ENCODE results near the gene PMS1. TPM values are rescaled to one million over a fixed set of nuclear protein-coding genes. Genes with fewer than 3 reads are reported as not detected.
"Not testable (repeated sequence)": the region's sequence is repeated elsewhere in the genome, so short reads cannot be mapped to it uniquely, and the experiment has no call there.

The PMS1 gene
- total RNA-seq = 17.8 TPM

- no peaks in the 10 kb centered on the region for H3K27me3 ChIP-seq (ENCODE audit: insufficient read depth, low read length)
- H3K4me3 ChIP-seq (ENCODE audit: low read length) = peak within 1 kb of the TSS; percentile 74
- H3K9me3 ChIP-seq (ENCODE audit: low read depth, low read length) = no peaks in the 10 kb centered on the region
- peaks cover 30% of the 10 kb centered on the region for H3K4me1 ChIP-seq (ENCODE audit: insufficient read depth, low read length)
Measured at GRCh38 chr2:189783927-189784867, at the start of gene PMS1, which contains the start of gene ORMDL1. TSS of gene PMS1 (plus strand) at chr2:189784450. CDS start at chr2:189791810, 7,360 bp downstream. TSS of gene ORMDL1 (minus strand) at chr2:189784339. CDS start at chr2:189782595, 1,744 bp downstream.

- Histone ChIP-seq H3K4me1 (ENCODE audit: insufficient read depth, low read length) (no peaks in the 10 kb centered on the region), H3K4me3 (ENCODE audit: low read length) (no peak overlapping the region), H3K27me3 (ENCODE audit: insufficient read depth, low read length) (no peaks in the 10 kb centered on the region), H3K9me3 (ENCODE audit: low read depth, low read length) (no peaks in the 10 kb centered on the region)
Measured at GRCh38 chr2:189751080-189751658, 33.1 kb upstream of the PMS1 start.

DNA sequence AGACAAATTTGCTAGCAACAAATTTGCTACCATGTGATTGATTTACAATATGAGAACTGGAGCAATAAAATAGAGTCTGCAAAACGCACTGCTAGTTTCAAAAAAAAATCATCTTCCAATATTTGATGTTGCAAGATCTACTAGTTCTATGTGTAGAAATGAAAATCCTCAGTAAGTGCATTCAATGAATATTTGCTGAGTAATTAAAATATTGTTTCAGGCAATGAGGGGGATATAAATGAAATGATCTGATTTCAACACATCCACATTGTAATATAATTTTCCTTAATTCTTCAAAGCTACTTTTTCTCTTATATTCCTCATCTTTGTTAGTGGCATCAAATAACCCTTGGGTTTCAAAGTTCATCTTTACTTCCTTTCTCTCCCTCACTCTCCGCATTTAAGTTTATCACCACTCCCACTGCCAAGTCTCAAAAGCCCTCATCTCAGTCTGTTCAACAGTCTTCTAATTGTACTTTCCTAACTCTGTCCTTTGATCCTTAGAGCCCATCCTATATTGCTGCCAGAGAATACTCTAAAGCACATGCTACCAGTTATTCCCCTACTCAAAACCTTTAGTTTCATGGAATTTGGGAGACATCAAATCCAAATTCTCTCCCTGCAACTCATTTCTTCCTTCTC lies 27.8 kb upstream of the PMS1 start:
- H3K4me3 ChIP-seq (ENCODE audit: low read length) = no peak overlapping the region
- H3K9me3 ChIP-seq (ENCODE audit: low read depth, low read length) = no peaks in the 10 kb centered on the region
- no peaks in the 10 kb centered on the region for H3K4me1 ChIP-seq (ENCODE audit: insufficient read depth, low read length)
- H3K27me3 ChIP-seq (ENCODE audit: insufficient read depth, low read length) = no peaks in the 10 kb centered on the region

DNA sequence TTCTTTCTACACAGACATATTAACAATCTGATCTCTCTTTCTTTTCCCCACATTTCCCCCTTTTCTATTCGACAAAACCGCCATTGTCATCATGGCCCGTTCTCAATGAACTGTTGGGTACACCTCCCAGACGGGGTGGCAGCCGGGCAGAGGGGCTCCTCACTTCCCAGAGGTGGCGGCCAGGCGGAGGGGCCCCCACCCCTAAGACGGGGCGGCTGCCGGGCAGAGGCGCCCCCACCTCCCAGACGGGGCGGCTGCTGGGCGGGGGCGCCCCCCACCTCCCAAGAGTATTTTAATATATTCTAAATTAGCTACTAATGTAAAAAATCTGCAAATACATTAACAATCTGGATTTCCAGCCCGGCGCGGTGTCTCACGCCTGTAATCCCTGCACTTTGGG lies 24.1 kb upstream of the PMS1 start:
- H3K4me3 ChIP-seq (ENCODE audit: low read length) = not testable (repeated sequence)
- peaks cover 11% of the 10 kb centered on the region for H3K4me1 ChIP-seq (ENCODE audit: insufficient read depth, low read length)

GRCh38 chr2:189762229-189762550 lies 22.1 kb upstream of the PMS1 start:
- Histone ChIP-seq H3K9me3 (ENCODE audit: low read depth, low read length) (no peaks in the 10 kb centered on the region), H3K4me3 (ENCODE audit: low read length) (peak overlapping the region; percentile 98), H3K4me1 (ENCODE audit: insufficient read depth, low read length) (peaks cover 11% of the 10 kb centered on the region), H3K27me3 (ENCODE audit: insufficient read depth, low read length) (no peaks in the 10 kb centered on the region)

More for the DNA sequence above, 24.1 kb upstream of the PMS1 start:
- H3K27me3 ChIP-seq (ENCODE audit: insufficient read depth, low read length); H3K9me3 ChIP-seq (ENCODE audit: low read depth, low read length): not testable (repeated sequence)

- Histone ChIP-seq H3K27me3 (ENCODE audit: insufficient read depth, low read length) (no peaks in the 10 kb centered on the region), H3K9me3 (ENCODE audit: low read depth, low read length) (no peaks in the 10 kb centered on the region), H3K4me1 (ENCODE audit: insufficient read depth, low read length) (peaks cover 11% of the 10 kb centered on the region), H3K4me3 (ENCODE audit: low read length) (peak within 1 kb of the TSS; percentile 98)
Measured at GRCh38 chr2:189762551-189763298, 21.5 kb upstream of the PMS1 start, which contains the start of gene OSGEPL1. TSS of gene OSGEPL1 (minus strand) at chr2:189762792. CDS start at chr2:189761640, 1,152 bp downstream.

DNA sequence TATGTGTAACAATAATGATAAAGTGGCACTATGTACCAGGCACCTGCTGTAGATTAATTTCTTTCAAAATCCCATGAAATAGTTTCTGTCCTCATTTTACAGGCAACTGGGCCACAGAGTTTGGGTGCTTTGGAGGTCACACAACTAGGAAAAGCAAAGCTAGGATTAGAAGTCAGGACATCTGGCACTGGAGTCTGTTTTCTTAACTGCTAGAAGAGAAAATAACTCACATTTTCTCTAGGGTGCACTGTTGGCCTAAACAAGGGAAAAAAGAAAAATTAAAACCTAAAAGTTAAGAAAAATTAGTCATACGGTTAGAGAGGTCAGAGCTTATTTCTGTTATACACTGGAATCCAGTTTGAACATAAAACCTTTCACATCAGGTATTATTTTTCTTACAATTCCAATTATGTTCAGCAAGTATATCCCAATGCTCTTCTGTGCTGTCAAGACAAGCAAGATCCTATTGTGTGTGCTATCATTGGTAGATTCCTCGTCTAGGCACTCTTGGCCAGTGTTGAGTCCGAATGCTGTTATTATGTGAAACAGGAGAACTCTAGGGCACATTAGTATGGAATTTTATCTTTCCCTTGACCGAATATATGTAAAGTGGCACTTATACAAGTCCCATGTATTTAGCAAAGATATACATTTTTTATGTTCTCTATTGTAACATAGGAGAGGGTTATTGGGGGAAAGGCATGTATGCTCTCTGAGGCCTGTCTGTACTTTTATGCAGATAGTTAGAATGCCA lies 20.2 kb upstream of the PMS1 start:
- Histone ChIP-seq H3K4me3 (ENCODE audit: low read length) (no peak overlapping the region), H3K27me3 (ENCODE audit: insufficient read depth, low read length) (no peaks in the 10 kb centered on the region), H3K4me1 (ENCODE audit: insufficient read depth, low read length) (peaks cover 11% of the 10 kb centered on the region), H3K9me3 (ENCODE audit: low read depth, low read length) (no peaks in the 10 kb centered on the region)

GRCh38 chr2:189770590-189771322 lies 13.5 kb upstream of the PMS1 start:
- H3K4me1 ChIP-seq (ENCODE audit: insufficient read depth, low read length) = no peaks in the 10 kb centered on the region
- no peak overlapping the region for H3K4me3 ChIP-seq (ENCODE audit: low read length)
- H3K27me3 ChIP-seq (ENCODE audit: insufficient read depth, low read length) = no peaks in the 10 kb centered on the region
- no peaks in the 10 kb centered on the region for H3K9me3 ChIP-seq (ENCODE audit: low read depth, low read length)

GRCh38 chr2:189772212-189772611 lies 12.0 kb upstream of the PMS1 start:
- Histone ChIP-seq H3K4me1 (ENCODE audit: insufficient read depth, low read length) (no peaks in the 10 kb centered on the region), H3K9me3 (ENCODE audit: low read depth, low read length) (no peaks in the 10 kb centered on the region), H3K27me3 (ENCODE audit: insufficient read depth, low read length) (no peaks in the 10 kb centered on the region), H3K4me3 (ENCODE audit: low read length) (no peak overlapping the region)

- no peak overlapping the region for H3K4me3 ChIP-seq (ENCODE audit: low read length)
- peaks cover 30% of the 10 kb centered on the region for H3K4me1 ChIP-seq (ENCODE audit: insufficient read depth, low read length)
- no peaks in the 10 kb centered on the region for H3K27me3 ChIP-seq (ENCODE audit: insufficient read depth, low read length)
- no peaks in the 10 kb centered on the region for H3K9me3 ChIP-seq (ENCODE audit: low read depth, low read length)
Measured at GRCh38 chr2:189782221-189782671, 2.0 kb upstream of the PMS1 start.

DNA sequence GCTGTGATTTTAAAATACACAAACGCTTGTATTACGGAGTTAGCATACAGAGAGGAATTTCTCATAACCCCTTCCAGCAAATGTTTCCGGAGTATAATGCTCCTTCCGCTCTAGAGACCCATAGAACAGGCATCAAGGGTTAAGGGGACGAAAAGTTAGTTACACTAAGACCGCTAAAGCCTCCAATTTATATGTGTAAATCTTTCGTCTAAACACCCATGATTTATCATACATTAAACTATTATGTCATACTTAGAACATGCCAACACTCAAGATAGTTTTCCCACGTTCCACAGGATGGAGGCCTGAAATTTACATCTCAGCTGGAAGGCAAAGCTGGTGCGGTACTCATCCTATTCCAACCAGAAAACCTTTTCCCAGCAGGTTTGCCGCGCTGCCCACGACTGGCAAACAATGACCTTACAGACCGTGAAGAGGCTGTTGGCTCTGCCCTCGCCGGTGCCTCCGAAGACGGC lies 761 bp upstream of the PMS1 start:
- no peaks in the 10 kb centered on the region for H3K9me3 ChIP-seq (ENCODE audit: low read depth, low read length)
- no peaks in the 10 kb centered on the region for H3K27me3 ChIP-seq (ENCODE audit: insufficient read depth, low read length)
- H3K4me1 ChIP-seq (ENCODE audit: insufficient read depth, low read length) = peaks cover 30% of the 10 kb centered on the region
- peak overlapping the region; percentile 74 for H3K4me3 ChIP-seq (ENCODE audit: low read length)

DNA sequence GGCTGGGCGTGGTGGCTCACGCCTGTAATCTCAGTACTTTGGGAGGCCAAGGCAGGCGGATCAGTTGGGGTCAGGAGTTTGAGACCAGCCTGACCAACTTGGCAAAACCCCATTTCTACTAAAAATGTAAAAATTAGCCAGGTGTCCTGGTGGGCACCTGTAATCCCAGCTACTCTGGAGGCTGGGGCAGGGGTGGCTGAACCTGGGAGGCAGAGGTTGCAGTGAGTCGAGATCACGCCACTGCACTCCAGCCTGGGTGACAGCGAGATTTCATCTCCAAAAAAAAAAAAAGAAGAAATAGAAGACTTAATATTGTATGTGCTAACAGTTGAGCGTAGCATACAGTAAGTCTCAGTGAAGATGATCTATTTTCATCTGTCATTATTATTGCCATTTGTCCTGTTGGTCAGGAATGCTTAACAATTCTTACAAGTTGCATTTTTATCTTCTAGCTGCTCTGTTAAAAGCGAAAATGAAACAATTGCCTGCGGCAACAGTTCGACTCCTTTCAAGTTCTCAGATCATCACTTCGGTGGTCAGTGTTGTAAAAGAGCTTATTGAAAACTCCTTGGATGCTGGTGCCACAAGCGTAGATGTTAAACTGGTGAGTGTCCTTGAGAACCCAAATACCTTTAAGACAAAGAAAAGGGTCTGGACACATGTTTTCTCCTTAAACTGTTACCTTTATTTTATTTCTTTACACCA lies 7.2 kb downstream of the PMS1 start:
- no peaks in the 10 kb centered on the region for H3K9me3 ChIP-seq (ENCODE audit: low read depth, low read length)
- H3K27me3 ChIP-seq (ENCODE audit: insufficient read depth, low read length) = no peaks in the 10 kb centered on the region
- no peaks in the 10 kb centered on the region for H3K4me1 ChIP-seq (ENCODE audit: insufficient read depth, low read length)
- H3K4me3 ChIP-seq (ENCODE audit: low read length) = no peak overlapping the region

DNA sequence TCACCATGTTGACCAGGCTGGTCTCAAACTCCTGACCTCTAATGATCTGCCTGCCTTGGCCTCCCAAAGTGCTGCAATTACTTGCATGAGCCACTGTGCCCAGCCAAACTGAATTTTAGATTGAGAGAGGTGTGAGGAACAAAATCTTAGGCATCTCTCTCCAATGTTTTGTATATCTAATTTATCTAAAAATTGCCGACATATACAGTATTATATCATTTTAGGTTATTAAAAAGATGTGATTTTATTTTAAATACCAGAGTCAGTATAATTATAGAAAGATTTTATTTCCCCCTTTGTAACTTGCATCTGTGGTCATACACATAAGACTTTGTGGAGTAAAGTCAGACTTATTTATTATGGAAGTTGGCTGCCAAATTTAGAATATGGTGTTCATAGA lies 10.1 kb downstream of the PMS1 start:
- H3K9me3 ChIP-seq (ENCODE audit: low read depth, low read length) = no peaks in the 10 kb centered on the region
- no peak overlapping the region for H3K4me3 ChIP-seq (ENCODE audit: low read length)
- no peaks in the 10 kb centered on the region for H3K27me3 ChIP-seq (ENCODE audit: insufficient read depth, low read length)
- no peaks in the 10 kb centered on the region for H3K4me1 ChIP-seq (ENCODE audit: insufficient read depth, low read length)
